SK-N-SH treated with all-trans-retinoic acid at 6 μM for 48 hours (cell line): ENCODE measurements around the gene CYS1.

Source experiments
- ATAC-seq: fragments of 200-7000 bp; cut with Tn5 transposase; 3 replicates; pipeline ENCODE4 v1.9.1; 2020; ENCODE audit warnings: mild to moderate bottlenecking, moderate library complexity
- ARNTL ChIP-seq: fragments of 450-650 bp; formaldehyde crosslinking; IDR thresholded peaks from 2 replicates; pipeline ENCODE4 v1.5.0; 2020; ENCODE audit warnings: low read depth, mild to moderate bottlenecking, moderate library complexity, borderline replicate concordance
- BACH2 ChIP-seq: fragments of 250-450 bp; sonication (Bioruptor Pico); IDR thresholded peaks from 2 replicates; pipeline ENCODE4 v1.9.0; 2021; ENCODE audit warnings: mild to moderate bottlenecking, borderline replicate concordance
- CREB5 ChIP-seq: fragments of 250-450 bp; sonication (Bioruptor Pico); IDR thresholded peaks from 2 replicates; pipeline ENCODE4 v1.5.1; 2020; ENCODE audit warnings: low read depth, mild to moderate bottlenecking, moderate library complexity
- CSDC2 ChIP-seq: fragments of 250-450 bp; sonication (Bioruptor Pico); IDR thresholded peaks from 2 replicates; pipeline ENCODE4 v1.5.0; 2020; ENCODE audit warnings: mild to moderate bottlenecking, moderate library complexity
- ESRRG ChIP-seq: fragments of 250-450 bp; sonication (Bioruptor Pico); IDR thresholded peaks from 2 replicates; pipeline ENCODE4 v1.6.1; 2021; ENCODE audit warnings: mild to moderate bottlenecking
- GLIS3 ChIP-seq: fragments of 250-450 bp; sonication (Bioruptor Pico); IDR thresholded peaks from 2 replicates; pipeline ENCODE4 v1.5.0; 2020; ENCODE audit warnings: mild to moderate bottlenecking, moderate library complexity
- ISL1 ChIP-seq: fragments of 250-450 bp; sonication (Bioruptor Pico); IDR thresholded peaks from 2 replicates; pipeline ENCODE4 v2.1.2; 2022; ENCODE audit warnings: mild to moderate bottlenecking, moderate library complexity
- OSR1 ChIP-seq: fragments of 250-450 bp; sonication (Bioruptor Pico); IDR thresholded peaks from 2 replicates; pipeline ENCODE4 v1.8.0; 2022; ENCODE audit warnings: moderate library complexity, mild to moderate bottlenecking, inconsistent platforms
- PATZ1 ChIP-seq: fragments of 250-450 bp; sonication (Bioruptor Pico); IDR thresholded peaks from 2 replicates; pipeline ENCODE4 v1.8.0; 2020; ENCODE audit warnings: mild to moderate bottlenecking, moderate library complexity, borderline replicate concordance
- POU6F1 ChIP-seq: fragments of 250-450 bp; sonication (Bioruptor Pico); IDR thresholded peaks from 2 replicates; pipeline ENCODE4 v1.8.0; 2021; ENCODE audit warnings: low read depth, mild to moderate bottlenecking, moderate library complexity, borderline replicate concordance
- PPARA ChIP-seq: fragments of 250-450 bp; sonication (Bioruptor Pico); IDR thresholded peaks from 2 replicates; pipeline ENCODE4 v1.5.0; 2020; ENCODE audit warnings: mild to moderate bottlenecking, borderline replicate concordance
- RARB ChIP-seq: fragments of 250-450 bp; sonication (Bioruptor Pico); IDR thresholded peaks from 2 replicates; pipeline ENCODE4 v1.8.0; 2021; ENCODE audit warnings: mild to moderate bottlenecking, moderate library complexity
- SNAI2 ChIP-seq: fragments of 250-450 bp; sonication (Bioruptor Pico); IDR thresholded peaks from 2 replicates; pipeline ENCODE4 v1.5.0; 2020; ENCODE audit warnings: mild to moderate bottlenecking, moderate library complexity
- TCF4 ChIP-seq: fragments of 250-450 bp; sonication (Bioruptor Pico); IDR thresholded peaks from 2 replicates; pipeline ENCODE4 v1.8.0; 2021; ENCODE audit warnings: mild to moderate bottlenecking, moderate library complexity, borderline replicate concordance
- TOX ChIP-seq: fragments of 250-450 bp; sonication (Bioruptor Pico); IDR thresholded peaks from 2 replicates; pipeline ENCODE4 v1.8.0; 2021; ENCODE audit warnings: mild to moderate bottlenecking, moderate library complexity, borderline replicate concordance
- ZC3H10 ChIP-seq: fragments of 250-450 bp; sonication (Bioruptor Pico); IDR thresholded peaks from 2 replicates; pipeline ENCODE4 v1.5.1; 2021; ENCODE audit warnings: mild to moderate bottlenecking, moderate library complexity
- ZFP3 ChIP-seq: fragments of 250-450 bp; sonication (Bioruptor Pico); IDR thresholded peaks from 2 replicates; pipeline ENCODE4 v1.5.0; 2020; ENCODE audit warnings: mild to moderate bottlenecking, moderate library complexity
- ZFP30 ChIP-seq: fragments of 450-650 bp; formaldehyde crosslinking; IDR thresholded peaks from 2 replicates; pipeline ENCODE4 v1.5.0; 2022; ENCODE audit warnings: mild to moderate bottlenecking, moderate library complexity
- ZNF565 ChIP-seq: fragments of 450-650 bp; formaldehyde crosslinking; conservative IDR thresholded peaks from 2 replicates; pipeline ENCODE4 v1.5.0; 2020; ENCODE audit warnings: low read depth, mild to moderate bottlenecking, moderate library complexity
- ZNF70 ChIP-seq: fragments of 450-650 bp; formaldehyde crosslinking; IDR thresholded peaks from 2 replicates; pipeline ENCODE4 v1.5.0; 2020; ENCODE audit warnings: mild to moderate bottlenecking, moderate library complexity
- ZNF8 ChIP-seq: fragments of 450-650 bp; formaldehyde crosslinking; IDR thresholded peaks from 2 replicates; pipeline ENCODE4 v1.5.0; 2020; ENCODE audit warnings: mild to moderate bottlenecking, moderate library complexity
- TF ChIP-seq, protein P1 (sequence below): fragments of 250-450 bp; sonication (Bioruptor Pico); IDR thresholded peaks from 2 replicates; pipeline ENCODE4 v1.5.1; 2021; ENCODE audit warnings: mild to moderate bottlenecking, moderate library complexity

CYS1 gene

GRCh38 chr2:10089565-10090190 lies 9.5 kb upstream of the CYS1 start:
- no peak for ATAC-seq
- no peak for TF ChIP-seq ISL1
- TF ChIP-seq, protein P1, sequence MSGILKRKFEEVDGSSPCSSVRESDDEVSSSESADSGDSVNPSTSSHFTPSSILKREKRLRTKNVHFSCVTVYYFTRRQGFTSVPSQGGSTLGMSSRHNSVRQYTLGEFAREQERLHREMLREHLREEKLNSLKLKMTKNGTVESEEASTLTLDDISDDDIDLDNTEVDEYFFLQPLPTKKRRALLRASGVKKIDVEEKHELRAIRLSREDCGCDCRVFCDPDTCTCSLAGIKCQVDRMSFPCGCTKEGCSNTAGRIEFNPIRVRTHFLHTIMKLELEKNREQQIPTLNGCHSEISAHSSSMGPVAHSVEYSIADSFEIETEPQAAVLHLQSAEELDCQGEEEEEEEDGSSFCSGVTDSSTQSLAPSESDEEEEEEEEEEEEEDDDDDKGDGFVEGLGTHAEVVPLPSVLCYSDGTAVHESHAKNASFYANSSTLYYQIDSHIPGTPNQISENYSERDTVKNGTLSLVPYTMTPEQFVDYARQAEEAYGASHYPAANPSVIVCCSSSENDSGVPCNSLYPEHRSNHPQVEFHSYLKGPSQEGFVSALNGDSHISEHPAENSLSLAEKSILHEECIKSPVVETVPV = no peak

- no peak for ATAC-seq
Measured at GRCh38 chr2:10087360-10087759, 7.1 kb upstream of the CYS1 start.

DNA sequence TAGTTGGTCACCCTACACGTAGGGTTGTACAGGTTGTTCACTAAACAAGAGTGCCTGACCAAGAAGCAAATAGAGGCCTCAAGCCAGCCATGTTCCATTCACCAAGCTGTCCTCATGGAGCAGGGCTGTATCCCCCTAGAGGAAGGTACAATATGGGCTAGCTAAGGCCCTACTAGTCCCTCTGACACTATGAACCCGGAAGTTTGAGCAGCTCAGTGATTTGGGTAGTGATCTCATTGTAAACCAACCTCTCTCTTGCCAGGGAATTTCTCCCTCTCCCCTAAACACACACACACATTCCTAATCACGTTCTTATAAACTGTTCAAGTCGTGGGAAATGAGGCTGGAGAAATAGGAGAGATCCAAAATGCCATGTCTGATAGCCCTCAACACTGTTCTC lies 6.7 kb upstream of the CYS1 start:
- no peak for TF ChIP-seq GLIS3 (CRISPR knock-in tag)
- TF ChIP-seq ZNF70 (CRISPR knock-in tag) = no peak
- no peak for TF ChIP-seq ARNTL
- TF ChIP-seq SNAI2 = no peak
- TF ChIP-seq TCF4 (CRISPR knock-in tag) = no peak
- no peak for ATAC-seq

More at GRCh38 chr2:10087360-10087759, 7.1 kb upstream of the CYS1 start:
- no peak for TF ChIP-seq CREB5 (CRISPR knock-in tag)
- no peak for TF ChIP-seq PATZ1 (CRISPR knock-in tag)
- TF ChIP-seq ZFP30 (CRISPR knock-in tag) = no peak
- TF ChIP-seq OSR1 (CRISPR knock-in tag) = no peak
- no peak for TF ChIP-seq ISL1
- no peak for TF ChIP-seq ARNTL
- no peak for TF ChIP-seq PPARA (CRISPR knock-in tag)
- no peak for TF ChIP-seq ZNF565 (CRISPR knock-in tag)
- TF ChIP-seq, protein P1 = no peak
- no peak for TF ChIP-seq ZC3H10 (CRISPR knock-in tag)
- no peak for TF ChIP-seq TOX (CRISPR knock-in tag)
- no peak for TF ChIP-seq ZFP3 (CRISPR knock-in tag)
- TF ChIP-seq SNAI2 = no peak
- no peak for TF ChIP-seq ZNF70 (CRISPR knock-in tag)
- no peak for TF ChIP-seq TCF4 (CRISPR knock-in tag)

DNA sequence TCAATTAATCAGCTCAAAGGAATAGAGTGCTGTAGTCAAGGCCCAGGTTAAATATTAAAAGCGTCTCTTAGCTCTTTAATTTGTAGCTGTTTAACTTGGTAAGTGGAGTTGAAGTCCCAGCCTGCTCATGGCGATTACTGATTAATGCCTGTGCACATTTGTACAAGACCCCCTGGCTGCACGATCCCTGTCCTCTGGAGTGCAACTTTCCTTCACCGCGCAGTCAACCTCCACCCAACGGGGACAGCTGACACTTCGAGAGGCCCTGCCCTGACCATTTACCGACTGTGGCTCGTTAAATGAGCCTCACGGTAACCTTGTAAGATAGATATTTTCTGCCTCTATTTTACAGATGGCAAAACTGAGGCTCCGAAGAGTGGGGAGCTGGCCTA lies 5.5 kb upstream of the CYS1 start:
- ATAC-seq = no peak
- TF ChIP-seq TCF4 (CRISPR knock-in tag) (no peak), ZNF8 (no peak), TOX (CRISPR knock-in tag) (no peak), ZFP30 (CRISPR knock-in tag) (no peak), SNAI2 (no peak), ZFP3 (CRISPR knock-in tag) (no peak), BACH2 (CRISPR knock-in tag) (no peak), POU6F1 (no peak), CSDC2 (CRISPR knock-in tag) (no peak), PATZ1 (CRISPR knock-in tag) (no peak), ISL1 (no peak), ESRRG (CRISPR knock-in tag) (no peak), ZNF565 (CRISPR knock-in tag) (no peak), RARB (CRISPR knock-in tag) (no peak), ARNTL (no peak)
- TF ChIP-seq, protein P1 = no peak
